Measurements from ENCODE around the gene MBD4. TPM values are rescaled to one million over a fixed set of nuclear protein-coding genes. Genes with fewer than 3 reads are reported as not detected.

Gene MBD4
- total RNA-seq, 2 donors from 2014 or later, result 20.6 to 34.0 TPM

- H3K9me3 ChIP-seq, result no peaks in the 10 kb centered on the region
- intact Hi-C loops (cut with DNase I), result no loop called here
- H3K27ac ChIP-seq, result no peak overlapping the region
- no peaks in the 10 kb centered on the region for H3K27me3 ChIP-seq (replicated peaks; ENCODE audit: insufficient read depth)
- DNase-seq (ENCODE audit: low spot score), result no peak
- H3K36me3 ChIP-seq, result no peaks in the 10 kb centered on the region
- TF ChIP-seq POLR2AphosphoS5 (IDR thresholded peaks at IDR 0.05) (no peak), CTCF (IDR thresholded peaks at IDR 0.05) (no peak), POLR2A (IDR thresholded peaks at IDR 0.05) (no peak)
- H3K4me1 ChIP-seq (replicated peaks), result no peaks in the 10 kb centered on the region
- 91% methylated on average over 6 of the region's 6 CpGs for WGBS
- no peak overlapping the region for H3K4me3 ChIP-seq
Measured at GRCh38 chr3:129476586-129476985, 36.8 kb upstream of the MBD4 start.

- WGBS, result 99% methylated on average over 3 of the region's 3 CpGs
- intact Hi-C loops (cut with DNase I), result no loop called here
- Histone ChIP-seq H3K4me3 (no peak overlapping the region), H3K27me3 (replicated peaks; ENCODE audit: insufficient read depth) (no peaks in the 10 kb centered on the region), H3K27ac (no peak overlapping the region), H3K4me1 (replicated peaks) (no peaks in the 10 kb centered on the region), H3K9me3 (no peaks in the 10 kb centered on the region), H3K36me3 (no peaks in the 10 kb centered on the region)
- no peak for DNase-seq (ENCODE audit: low spot score)
- TF ChIP-seq POLR2A (IDR thresholded peaks at IDR 0.05), result no peak
- no peak for TF ChIP-seq POLR2AphosphoS5 (IDR thresholded peaks at IDR 0.05)
- no peak for TF ChIP-seq CTCF (IDR thresholded peaks at IDR 0.05)
Measured at GRCh38 chr3:129475863-129476262, 36.1 kb upstream of the MBD4 start.

- 96% methylated on average over 10 of the region's 10 CpGs for WGBS
- Histone ChIP-seq H3K9me3 (no peaks in the 10 kb centered on the region), H3K27ac (no peak overlapping the region), H3K36me3 (no peaks in the 10 kb centered on the region), H3K4me3 (no peak overlapping the region), H3K27me3 (replicated peaks; ENCODE audit: insufficient read depth) (no peaks in the 10 kb centered on the region), H3K4me1 (replicated peaks) (no peaks in the 10 kb centered on the region)
- TF ChIP-seq CTCF (IDR thresholded peaks at IDR 0.05), result no peak
- TF ChIP-seq POLR2AphosphoS5 (IDR thresholded peaks at IDR 0.05), result no peak
- TF ChIP-seq POLR2A (IDR thresholded peaks at IDR 0.05), result no peak
- intact Hi-C loops (cut with DNase I), result no loop called here
- no peak for DNase-seq (ENCODE audit: low spot score)
Measured at GRCh38 chr3:129474984-129475804, 35.4 kb upstream of the MBD4 start.

- Histone ChIP-seq H3K36me3 (no peaks in the 10 kb centered on the region), H3K4me1 (replicated peaks) (no peaks in the 10 kb centered on the region), H3K27ac (no peak overlapping the region), H3K4me3 (no peak overlapping the region), H3K9me3 (no peaks in the 10 kb centered on the region), H3K27me3 (replicated peaks; ENCODE audit: insufficient read depth) (no peaks in the 10 kb centered on the region)
- no peak for TF ChIP-seq CTCF (IDR thresholded peaks at IDR 0.05)
- no peak for TF ChIP-seq POLR2AphosphoS5 (IDR thresholded peaks at IDR 0.05)
- TF ChIP-seq POLR2A (IDR thresholded peaks at IDR 0.05), result no peak
- intact Hi-C loops (cut with DNase I), result no loop called here
- 80% methylated on average over 4 of the region's 4 CpGs for WGBS
- DNase-seq (ENCODE audit: low spot score), result no peak
Measured at GRCh38 chr3:129473769-129474152, 34.0 kb upstream of the MBD4 start.

Measured in prostate gland (tissue), 2 donors.